ENCODE data around the gene PKD2L2.
A peak's percentile ranks its signal among the peaks of the same experiment; 100 is the strongest.
"Not testable (repeated sequence)": the region's sequence is repeated elsewhere in the genome, so short reads cannot be mapped to it uniquely, and the experiment has no call there.

PKD2L2 gene

DNA sequence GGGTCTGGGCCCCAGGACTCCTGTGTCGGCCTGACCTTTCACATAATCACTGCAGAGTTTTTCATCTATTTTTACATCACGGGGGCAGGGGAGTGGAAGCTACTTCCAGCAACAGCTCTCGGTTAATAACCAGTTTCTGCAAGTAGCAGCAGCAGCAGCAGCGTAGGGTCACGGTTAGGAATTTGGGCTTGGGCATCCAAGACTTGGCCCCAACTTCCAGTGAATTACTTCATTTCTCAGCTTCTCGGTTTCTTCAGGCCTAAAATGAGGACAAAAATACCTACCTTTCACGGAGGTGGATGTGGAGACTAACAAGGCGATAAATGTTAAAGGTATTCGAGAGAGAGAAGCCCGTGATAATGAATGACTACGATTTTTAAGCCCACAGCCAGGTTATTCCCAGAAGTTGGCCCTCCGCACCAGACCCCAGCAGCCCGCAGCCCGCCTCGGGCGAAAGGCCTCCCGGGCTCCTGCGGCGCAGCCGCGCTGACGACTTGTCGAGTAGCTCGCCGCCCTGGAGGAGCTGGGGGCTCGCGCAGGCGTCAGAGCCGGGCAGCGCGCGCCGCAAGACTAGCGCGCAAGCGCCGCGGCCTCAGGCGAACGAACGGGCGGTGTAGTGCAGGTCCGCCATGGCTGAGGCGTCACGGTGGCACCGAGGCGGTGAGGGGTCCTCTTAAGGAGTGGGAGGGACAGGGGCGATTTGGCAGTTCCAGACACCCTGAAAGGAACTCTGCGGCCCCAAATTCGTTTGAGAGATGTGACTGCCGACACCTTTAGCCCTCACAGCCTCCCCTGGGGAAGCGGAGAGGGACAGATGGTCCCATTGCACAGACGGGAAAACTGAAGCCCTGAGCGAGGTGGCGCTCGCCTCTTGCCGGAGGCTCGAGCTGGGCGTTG, at the start of gene PKD2L2:
Gene PKD2L2, plus strand, starts transcription at position 595 of the 897 bp plus-strand sequence. Its CDS starts 35 bp downstream, at position 630.
- peak; percentile 15 to 23 for DNase-seq

DNA sequence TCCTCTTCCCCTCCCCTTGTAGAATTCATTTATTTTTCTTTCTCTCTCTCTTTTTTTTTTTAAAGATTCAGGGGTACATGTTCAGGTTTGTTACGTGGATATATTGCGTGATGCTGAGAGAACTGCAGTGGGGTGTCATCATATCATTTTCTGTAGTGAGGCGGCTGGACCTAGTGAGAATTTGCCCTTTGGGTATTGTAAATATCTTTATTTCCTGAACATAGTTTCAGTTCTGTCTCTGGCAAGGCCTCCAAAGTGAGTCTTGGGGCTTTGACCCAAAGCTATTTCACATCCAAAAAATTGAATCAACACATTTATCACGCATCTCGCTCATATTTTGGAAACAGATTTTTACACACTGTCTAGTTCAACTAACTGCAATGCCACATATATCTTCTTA, 47.0 kb upstream of the PKD2L2 start:
- DNase-seq: no peak

DNA sequence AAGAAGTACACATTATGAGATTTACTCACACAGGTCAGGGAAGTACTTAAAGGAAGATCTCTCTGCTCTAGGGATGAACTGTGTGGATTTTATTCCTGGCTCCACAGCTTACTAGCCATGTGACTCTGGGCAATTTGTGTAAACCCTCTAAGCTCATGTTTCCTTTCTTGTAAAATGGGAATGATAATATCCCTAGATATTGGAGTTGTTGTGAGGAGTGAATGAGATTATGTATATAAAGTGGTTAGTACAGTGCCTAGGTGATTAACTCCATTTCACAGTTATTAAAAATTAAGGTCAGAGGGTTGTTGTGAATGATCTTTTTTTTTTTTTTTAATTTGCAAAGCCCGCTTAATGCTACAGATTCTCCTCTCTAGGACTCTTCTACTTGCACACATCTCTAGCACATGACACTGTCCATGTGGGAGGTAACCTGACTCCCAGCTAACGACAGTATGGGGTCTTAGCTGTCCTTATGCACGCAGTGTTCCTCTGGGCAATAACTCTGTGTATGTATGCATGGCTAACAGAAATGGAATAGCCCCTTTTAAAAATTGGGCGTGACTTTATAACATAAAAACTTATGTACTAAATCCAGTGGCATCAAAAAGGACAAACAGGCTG, 45.5 kb upstream of the PKD2L2 start:
- DNase-seq: no peak

DNA sequence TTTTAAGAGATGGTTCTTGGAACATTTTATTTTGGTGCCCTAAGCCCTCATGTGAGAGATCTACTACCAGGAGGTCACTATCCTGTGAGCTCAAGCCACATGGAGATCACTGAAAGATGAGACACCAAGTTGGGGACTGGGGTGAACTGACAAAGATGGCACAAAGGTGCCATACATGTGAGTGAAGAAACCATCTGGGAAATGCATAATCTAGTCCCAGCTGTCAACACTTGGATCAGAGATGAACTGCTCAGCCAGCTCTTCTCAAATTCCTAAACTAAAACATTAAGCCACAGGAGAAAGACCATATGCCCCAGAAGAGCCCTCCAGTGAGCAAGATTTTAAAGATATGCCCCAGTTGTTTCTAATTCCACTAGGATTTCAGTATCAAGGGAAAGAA, 43.8 kb upstream of the PKD2L2 start:
- no peak for DNase-seq

DNA sequence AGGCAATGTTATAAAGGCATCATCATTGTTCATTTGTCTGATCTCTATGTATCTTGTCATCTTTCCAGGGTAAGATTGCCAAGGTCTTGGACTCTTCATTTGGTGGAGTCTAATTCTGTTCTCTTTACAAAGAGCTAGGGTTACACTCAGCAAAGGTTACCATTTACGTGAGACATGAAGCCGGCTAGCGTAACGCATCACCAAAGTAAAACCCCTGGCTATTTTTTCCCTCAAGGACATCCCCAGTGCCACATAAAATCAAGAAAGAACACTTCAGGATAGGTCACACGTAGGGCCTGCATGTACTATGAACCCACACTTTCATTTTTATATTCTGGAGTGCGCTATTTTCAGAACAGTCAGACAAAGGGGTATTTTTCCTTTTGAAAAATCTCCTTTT, 41.6 kb upstream of the PKD2L2 start:
- DNase-seq: no peak

DNA sequence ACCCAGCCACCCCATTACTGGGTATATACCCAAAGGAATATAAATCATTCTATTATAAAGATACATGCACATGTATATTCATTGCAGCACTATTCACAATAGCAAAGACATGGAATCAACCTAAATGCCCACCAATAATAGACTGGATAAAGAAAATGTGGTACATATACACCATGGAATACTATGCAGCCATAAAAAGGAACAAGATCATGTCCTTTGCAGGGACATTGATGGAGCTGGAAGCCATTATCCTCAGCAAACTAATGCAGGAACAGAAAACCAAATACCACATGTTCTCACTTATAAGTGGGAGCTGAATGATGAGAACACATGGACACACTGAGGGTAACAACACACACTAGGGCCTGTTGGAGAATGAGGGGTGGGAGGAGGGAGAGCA, 36.1 kb upstream of the PKD2L2 start:
- DNase-seq: not testable (repeated sequence)

DNA sequence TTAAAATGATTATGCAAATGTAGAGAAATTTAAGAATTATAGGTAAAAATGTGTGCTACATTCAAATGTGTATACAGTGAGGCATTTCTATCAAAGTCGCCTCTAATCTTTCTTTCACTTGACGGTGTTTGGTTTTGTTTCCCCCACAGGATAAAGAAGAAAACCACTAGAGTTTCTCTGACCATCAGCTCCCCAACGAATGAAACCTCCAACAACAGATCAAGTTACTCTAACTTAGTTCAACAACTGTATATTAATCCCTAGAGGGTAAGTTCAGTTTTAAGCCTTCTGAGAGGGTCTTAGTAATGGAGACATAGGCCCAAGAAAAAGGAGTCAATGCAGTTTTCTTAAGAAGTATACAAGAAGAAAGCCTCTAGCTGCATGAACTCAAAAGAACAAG, 33.1 kb upstream of the PKD2L2 start:
- DNase-seq: no peak

DNA sequence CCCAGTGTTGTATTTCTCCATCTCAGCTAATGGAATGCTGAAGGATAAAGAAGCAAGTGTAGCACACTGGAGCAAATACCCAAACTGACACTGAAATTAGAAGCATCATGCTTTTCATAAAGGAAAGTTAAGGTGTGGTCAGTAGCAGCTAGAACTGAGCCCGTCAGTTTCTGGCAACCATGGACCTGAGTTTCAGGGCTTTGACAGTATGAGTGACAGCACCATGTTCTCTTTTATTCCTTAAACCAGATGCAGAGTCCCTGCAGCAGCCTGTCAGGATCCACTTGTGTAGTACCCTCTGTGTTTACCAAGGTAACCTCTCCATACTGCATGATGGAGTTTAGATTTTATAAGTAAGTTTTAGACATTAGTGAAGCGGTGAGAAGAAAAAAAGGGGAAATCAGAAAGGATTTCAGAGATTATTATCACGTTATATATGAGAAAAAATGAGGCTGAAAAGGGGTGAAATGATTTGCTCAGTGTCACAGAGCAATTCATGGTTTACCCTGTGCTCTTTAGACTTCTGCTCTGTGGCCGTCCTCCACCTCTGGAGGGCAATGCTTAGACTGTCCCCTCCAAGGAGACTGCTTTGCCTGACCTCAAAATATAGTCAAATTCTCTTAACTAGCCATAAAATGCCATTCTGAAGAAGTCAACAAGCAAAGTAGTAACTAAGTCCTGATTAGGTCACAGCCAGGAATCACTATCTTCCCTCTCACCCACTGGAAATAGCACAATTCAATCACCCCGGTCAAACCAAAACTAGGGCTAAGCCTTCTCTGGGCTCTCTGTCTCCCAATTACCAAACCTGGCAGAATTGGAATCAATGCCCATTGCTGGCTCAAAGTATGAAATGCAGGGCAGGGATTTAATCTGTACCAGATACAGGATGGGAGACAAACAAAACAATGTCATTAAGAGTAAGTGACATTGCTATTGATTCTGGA, 32.1 kb upstream of the PKD2L2 start:
- no peak for DNase-seq

DNA sequence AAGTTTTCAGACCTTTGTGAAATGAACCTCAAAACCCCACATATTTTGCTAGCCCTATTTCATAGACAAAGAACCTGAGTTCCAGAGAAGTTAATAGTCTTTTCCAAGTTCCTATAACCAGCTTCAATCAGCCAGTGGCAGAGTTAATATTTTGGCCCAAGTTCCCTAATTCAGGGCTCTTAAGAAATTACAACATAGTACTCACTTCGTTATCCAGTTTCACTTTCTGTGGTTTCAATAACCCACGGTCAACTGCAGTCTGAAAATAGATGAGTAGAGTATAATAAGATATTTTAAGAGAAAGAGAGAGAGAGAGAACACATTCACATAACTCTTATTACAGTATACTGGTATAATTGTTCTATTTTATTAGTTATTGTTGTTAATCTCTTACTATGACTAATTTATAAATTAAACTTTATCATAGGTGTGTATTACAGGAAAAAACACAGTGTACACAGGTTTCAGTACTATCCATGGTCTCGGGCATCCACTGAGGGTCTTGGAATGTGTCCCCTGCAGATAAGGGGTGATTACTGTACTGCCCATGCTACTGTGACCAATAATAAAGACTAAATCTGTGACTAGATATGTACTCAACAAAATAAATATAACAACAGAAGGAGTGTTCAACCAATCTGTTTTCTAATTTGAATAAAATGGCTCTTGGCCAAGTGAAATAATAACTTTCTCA, 30.9 kb upstream of the PKD2L2 start:
- DNase-seq: peak in 1 of 2 donors; percentile 41

DNA sequence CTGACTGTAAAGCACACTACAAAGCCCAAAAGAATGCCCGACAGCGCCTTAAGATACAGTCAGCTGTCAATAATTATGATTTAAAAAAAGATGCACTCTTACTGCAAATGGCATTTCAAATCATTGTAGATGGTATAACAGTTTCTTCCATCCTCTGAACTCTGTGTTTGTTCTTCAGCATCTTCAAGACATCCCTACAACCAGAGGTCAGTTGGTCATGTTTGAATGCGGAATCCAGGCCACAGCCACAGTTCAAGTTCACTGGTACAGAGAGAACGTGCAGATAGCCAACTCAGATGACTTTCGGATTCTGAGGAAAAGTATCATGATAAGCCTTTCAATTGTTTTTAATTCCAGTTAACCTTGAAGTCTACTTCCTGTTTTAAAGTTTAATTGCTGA, 30.3 kb upstream of the PKD2L2 start:
- no peak for DNase-seq

DNA sequence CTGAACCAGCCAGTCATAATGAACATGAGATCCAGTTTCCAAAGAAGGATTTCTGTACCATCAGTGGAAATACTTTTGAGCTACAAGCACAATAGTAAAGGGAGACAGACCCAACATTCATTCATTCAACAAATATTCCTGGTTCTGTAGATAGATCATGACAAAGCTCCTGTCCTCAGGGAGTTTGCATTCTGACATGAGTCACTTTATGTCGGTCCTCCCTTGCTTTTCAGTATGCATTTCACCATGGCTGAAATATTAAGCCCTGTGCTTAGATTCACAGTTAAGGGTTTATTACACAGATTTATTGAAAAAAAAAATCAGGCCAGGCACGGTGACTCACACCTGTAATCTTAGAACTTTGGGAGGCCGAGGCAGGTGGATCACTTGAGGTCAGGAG, 27.0 kb upstream of the PKD2L2 start:
- DNase-seq: no peak

DNA sequence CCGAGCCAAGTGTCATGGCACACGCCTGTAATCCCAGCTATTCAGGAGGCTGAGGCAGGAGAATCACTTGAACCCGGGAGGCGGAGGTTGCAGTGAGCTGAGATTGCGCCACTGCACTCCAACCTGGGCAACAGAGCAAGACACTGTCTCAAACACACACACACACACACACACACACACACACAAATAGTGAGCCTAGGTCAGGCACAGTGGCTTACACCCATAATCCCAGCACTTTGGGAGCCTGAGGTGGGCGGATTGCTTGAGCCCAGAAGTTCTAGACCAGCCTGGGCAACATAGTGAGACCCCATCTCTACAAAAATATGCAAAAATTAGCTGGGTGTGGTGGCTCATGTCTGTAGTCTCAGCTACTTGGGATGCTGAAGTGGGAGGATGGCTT, 25.6 kb upstream of the PKD2L2 start:
- DNase-seq: not testable (repeated sequence)

DNA sequence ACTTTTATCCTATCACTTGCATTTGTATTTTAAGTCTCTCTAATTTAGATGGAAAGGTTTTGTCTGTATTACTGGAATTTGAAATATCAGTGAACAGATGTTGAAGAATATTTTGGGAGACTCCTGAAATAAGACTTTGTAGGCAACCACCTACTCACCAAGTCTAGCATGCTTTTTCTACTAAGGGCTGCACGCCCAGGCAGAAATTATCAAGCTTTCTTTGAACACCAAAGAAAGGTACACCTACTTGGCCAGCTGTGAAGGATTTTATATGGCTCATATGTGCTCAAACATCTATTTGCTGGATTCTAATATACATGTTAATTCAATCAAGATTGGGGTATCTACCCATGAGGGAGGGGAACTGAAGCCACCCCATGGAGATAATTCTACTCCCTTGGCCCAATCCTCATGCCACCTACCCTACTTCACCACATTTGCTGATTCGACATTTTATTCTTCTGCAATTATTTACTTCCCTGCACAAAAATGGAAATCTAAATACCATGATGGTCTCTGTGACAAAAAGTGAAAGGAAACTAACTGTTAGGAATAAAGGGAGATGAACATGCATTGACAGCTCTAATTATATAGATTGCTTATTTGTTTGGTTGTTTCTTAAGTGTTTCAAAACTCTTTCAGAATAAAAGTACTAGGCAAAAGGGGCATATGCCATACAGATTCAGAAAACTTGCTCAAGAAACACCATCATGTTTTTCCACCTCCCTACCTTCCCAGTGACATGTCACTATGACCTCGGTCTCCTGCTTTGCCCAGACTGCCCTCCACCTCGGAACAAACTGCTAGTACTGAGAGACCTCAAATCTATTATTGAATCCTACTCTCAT, 22.5 kb upstream of the PKD2L2 start:
- DNase-seq: no peak

DNA sequence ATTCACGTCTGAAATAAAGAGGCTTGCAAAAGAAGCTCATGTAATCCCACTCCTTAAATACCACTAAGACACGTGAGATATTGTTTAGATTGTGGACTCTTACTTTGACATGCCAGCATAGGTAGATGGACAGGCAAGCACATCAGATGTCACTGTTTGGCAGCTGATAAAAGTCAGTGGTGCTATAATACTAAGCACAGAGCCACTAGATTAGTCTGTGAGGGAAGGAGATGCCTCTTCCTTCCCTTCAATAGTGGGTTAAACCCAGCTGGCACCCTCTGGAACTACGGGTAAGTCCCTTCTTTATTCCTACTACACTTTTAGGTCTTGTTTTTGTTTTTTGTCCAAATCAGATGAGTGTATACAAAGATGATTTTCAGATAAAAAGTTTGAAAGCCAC, 21.6 kb upstream of the PKD2L2 start, which contains the start of gene MYOT:
Gene MYOT, plus strand, starts transcription at position 197 of the 400 bp plus-strand sequence. CDS start 2,792 bp downstream, outside the sequence.
- DNase-seq: no peak

DNA sequence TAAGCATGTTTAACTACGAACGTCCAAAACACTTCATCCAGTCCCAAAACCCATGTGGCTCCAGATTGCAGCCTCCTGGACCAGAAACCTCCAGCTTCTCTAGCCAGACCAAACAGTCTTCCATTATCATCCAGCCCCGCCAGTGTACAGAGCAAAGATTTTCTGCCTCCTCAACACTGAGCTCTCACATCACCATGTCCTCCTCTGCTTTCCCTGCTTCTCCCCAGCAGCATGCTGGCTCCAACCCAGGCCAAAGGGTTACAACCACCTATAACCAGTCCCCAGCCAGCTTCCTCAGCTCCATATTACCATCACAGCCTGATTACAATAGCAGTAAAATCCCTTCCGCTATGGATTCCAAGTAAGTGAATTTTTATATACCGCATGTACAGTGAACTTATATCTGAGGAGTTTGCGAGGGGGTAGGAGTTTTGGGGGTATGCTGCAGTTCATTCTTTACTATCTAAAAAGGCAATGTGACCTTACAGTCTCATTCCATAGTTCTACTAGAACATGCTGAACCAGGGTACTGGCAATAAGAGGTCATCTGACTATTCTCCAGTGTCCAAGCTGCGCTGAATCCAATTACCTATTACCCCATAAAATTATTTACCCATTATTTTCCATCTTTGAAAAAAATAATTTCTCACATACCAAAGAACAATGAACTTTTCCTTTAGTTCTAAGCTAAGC, 18.5 kb upstream of the PKD2L2 start:
- DNase-seq: no peak

DNA sequence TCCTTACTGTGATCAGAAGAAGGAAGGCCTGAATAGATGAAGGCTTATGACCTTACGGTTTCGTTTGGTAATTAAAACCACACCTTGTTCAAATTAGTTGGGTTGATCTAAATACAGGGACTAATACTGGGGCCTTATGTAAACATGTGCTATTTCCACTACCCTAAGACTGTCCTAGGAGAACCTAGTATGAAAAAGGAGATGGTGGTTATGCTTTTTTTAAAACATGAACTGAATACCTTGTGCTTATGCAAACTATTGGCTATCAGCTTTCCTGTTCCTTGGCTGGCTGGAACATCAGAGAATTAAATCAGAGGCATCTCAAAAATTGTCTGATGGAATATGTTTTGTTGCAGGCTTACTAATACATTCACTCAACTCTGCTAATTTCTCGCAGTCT, 17.7 kb upstream of the PKD2L2 start:
- no peak for DNase-seq

DNA sequence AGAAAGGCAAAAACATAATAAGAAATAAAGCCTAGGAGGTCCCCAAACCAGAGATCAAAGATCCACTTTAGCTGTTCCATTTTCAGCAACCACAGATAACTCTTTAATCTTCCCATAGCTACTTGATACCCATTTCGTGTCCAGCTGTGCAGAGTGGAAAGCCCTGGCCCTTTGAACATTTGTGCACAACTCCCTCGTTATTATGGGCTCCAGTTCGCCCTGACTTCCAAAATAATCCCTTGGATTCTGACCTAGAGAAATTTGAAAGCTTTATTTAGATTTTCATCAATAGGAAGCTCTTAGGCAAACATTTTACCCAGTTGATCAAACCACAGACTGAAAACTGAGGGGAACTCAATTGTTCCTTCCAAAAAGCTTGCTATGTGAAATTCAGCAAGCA, 16.8 kb upstream of the PKD2L2 start:
- no peak for DNase-seq

DNA sequence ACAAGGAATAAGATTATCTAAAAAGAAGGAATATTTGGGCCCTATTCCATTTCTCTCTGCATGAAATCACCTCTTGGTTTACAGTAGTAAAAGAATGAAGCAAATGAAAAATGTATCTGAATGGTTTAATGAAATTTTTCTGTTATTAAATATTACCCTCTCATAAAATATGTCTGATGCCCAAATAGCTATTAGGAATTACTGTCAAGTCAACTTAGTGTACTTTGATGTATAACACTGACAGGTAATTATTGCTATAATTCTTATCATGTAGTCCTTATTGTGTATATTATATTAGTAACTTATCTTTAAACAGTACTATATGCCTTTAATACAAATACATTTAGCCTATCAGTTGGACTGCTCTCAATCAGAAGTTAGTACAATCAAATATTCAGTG, 13.2 kb upstream of the PKD2L2 start:
- DNase-seq: no peak

DNA sequence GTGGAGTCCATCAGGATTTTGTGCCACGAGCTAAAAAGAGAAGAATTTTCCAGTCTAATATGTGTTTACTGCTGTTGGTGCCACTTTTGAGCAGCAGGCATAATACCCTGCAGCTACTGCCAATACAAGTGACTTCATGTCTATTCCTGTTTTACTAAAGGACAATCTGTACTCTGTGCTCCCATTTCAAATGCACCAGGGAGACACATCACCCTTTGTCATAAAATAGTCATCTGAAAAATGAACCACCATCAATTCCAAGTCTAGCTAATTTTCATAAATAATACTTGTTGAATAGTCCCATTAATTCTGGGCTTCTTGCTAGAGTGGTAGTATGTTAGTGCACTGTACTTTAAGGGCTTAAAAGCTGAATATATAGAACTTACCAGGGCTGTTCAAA, 8.9 kb upstream of the PKD2L2 start:
- DNase-seq: no peak

DNA sequence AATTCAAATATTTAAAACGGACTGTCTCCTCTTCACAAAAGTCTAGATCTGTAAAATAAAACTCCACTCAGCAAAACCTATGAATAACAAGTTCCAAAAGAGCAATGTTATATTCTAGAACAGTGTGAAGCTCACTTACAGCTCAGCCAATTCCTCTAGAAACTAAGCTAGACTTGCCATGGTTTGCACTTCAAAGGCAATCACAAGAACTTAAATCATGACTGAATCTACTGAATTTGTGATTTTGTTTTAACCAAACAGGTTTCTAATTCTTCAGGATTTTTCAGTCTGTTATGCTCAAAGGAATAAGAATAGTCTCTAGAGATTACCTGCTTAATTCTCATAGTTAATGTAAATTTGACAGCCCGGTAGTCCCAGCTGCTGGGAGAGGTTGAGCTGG, 1.4 kb upstream of the PKD2L2 start:
- no peak for DNase-seq

DNA sequence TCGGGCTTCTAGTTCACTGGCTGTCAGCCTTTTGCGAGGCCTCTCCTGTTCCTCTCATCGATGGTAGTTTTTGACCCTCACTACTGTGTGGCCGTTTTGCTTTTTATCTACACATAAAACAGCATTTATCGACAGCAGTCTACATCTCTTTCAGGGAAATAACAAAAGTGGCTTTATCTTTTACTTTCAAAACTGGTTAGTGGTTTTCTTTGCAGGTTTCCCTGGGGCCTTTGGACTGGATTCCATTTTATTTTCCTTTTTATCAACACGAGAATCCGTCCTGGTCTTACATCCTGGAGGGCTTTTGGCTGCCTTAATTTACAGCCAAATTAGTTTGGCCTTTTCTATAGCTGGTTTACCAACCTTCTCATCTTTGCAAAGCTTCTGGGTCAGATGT, 793 bp upstream of the PKD2L2 start:
- no peak for DNase-seq

All from bone marrow (tissue), 2 donors.